Heart right ventricle (tissue), 16 donors: ENCODE measurements around the gene ADORA2A. TPM values are rescaled to one million over a fixed set of nuclear protein-coding genes. Genes with fewer than 3 reads are reported as not detected.

Source experiments
- ATAC-seq, 8 donors: fragments of 200-7000 bp; cut with Tn5 transposase; one replicate each; pipeline ENCODE4 v1.9.1; 2020; ENCODE audit warnings: mild to moderate bottlenecking in 8 of 8, moderate library complexity in 8 of 8, moderate number of reproducible peaks in 1 of 8
- DNase-seq, 2 donors: peaks; one replicate each; pipeline ENCODE4 v3.0.0-alpha.2; 2020
- H3K27ac ChIP-seq, 10 donors: fragments of 200-600 bp; sonication (generic) in 2 of 10; one replicate each; pipeline versions ENCODE4 v1.5.0 to v1.8.0; 2020 to 2022; ENCODE audit warnings: mild to moderate bottlenecking in 3 of 10
- H3K27me3 ChIP-seq, 7 donors: fragments of 200-600 bp; one replicate each; pipeline ENCODE4 v1.8.0; 2021 to 2022; ENCODE audit warnings: mild to moderate bottlenecking in 2 of 7
- H3K36me3 ChIP-seq, 9 donors: fragments of 200-600 bp; sonication (generic) in 1 of 9; one replicate each; pipeline versions ENCODE4 v1.5.0 to v1.8.0; 2020 to 2022; ENCODE audit warnings: mild to moderate bottlenecking in 2 of 9
- H3K4me1 ChIP-seq, 9 donors: fragments of 200-600 bp; sonication (generic) in 1 of 9; one replicate each; pipeline versions ENCODE4 v1.5.0 to v1.8.0; 2020 to 2022; ENCODE audit warnings: mild to moderate bottlenecking in 4 of 9
- H3K4me3 ChIP-seq, 10 donors: fragments of 200-600 bp; sonication (generic) in 2 of 10; one replicate each; pipeline versions ENCODE4 v1.5.0 to v1.8.0; 2020 to 2022; ENCODE audit warnings: mild to moderate bottlenecking in 7 of 10, moderate library complexity in 2 of 10
- H3K9me3 ChIP-seq, 11 donors: fragments of 200-600 bp in 10 of 11; sonication (generic) in 2 of 11; one replicate each; pipeline versions ENCODE4 v1.5.0 to v1.8.0; 2013 to 2022; ENCODE audit warnings: mild to moderate bottlenecking in 2 of 11, control low read depth in 1 of 11, moderate library complexity in 1 of 11
- WGBS, 2 donors: extraction: QIAGEN DNeasy Blood & Tissue Kit; methylation state at CpG; one replicate each; pipeline ENCODE4 v1.1.7; 2013; ENCODE audit warnings: inconsistent platforms in 1 of 2; 5-methylcytosine and 5-hydroxymethylcytosine counted together
- intact Hi-C, 10 donors: fragments of 100-400 bp; cut with DNase I; formaldehyde crosslinking; loops; one replicate each; pipeline versions ENCODE4 v1.11.1 to v1.14.2; 2022
- polyA plus RNA-seq, 2 donors: library from polyadenylated mRNA; stranded (reverse); fragments of 200-250 nt; gene quantifications; one replicate each; pipeline ENCODE4 v1.2.3, GENCODE V29; 2013
- total RNA-seq, 10 donors: library from RNA; stranded (reverse); fragmentation: NEBNext Ultra II Directional in 3 of 10; extraction: Animal tissue kit (Norgen Biotek cat#: 25700) in 3 of 10; gene quantifications; one replicate each; pipeline versions ENCODE4 v1.2.1 to v1.2.4, GENCODE V29; 2021 to 2023
- TF ChIP-seq, protein P1 (sequence below), 9 donors: fragments of 200-600 bp; sonication (generic) in 2 of 9; IDR thresholded peaks; one replicate each; pipeline versions ENCODE4 v1.5.0 to v1.8.0; 2021 to 2022; ENCODE audit warnings: antibody characterized with exemption in 9 of 9, mild to moderate bottlenecking in 5 of 9, moderate library complexity in 1 of 9
- donor health status: Arrhythmogenic right ventricular cardiomyopathy.
- donor health status: ischemic (EF 13 %, LVEDD 7.1; RV severe dilation, severe dysfunction).
- donor health status: healthy with polysubstance abuse.
- donor health status: DM: no; HTN: yes; CAD: no.
- donor health status: DM: no; HTN: no; CAD: no.
- donor health status: ischemic (EF 25% LVEDD 6.9; RV normal size, moderate dysfunction).
- donor health status: ischemic (EF 25% LVEDD 5.7; RV mildly dilated, moderate dysfunction).
- donor health status: healthy.
- donor health status: DM: yes; HTN: yes; CAD: no.
- donor health status: Ischemic cardiomyopathy.
- donor health status: ischemic (EF 35%, LVEDD 5.7; RV mildly dilated, moderate dysfunction).
- donor health status: nonischemic (EF 11% LVEDD 7.7; RV severe dilation, severe dysfunction).
- donor health status: DM: yes; HTN: yes; CAD: no.
- donor health status: PGD.
- donor health status: ischemic (EF 29% LVEDD 5.4; RV normal size, mild dysfunction).
- donor health status: nonischemic (EF 23%, LVEDD 6.1; RV moderate dilation, normal function).

The ADORA2A gene
- total and polyA plus RNA-seq, 12 donors = 1.5 to 9.7 (median 4.1) TPM

DNA sequence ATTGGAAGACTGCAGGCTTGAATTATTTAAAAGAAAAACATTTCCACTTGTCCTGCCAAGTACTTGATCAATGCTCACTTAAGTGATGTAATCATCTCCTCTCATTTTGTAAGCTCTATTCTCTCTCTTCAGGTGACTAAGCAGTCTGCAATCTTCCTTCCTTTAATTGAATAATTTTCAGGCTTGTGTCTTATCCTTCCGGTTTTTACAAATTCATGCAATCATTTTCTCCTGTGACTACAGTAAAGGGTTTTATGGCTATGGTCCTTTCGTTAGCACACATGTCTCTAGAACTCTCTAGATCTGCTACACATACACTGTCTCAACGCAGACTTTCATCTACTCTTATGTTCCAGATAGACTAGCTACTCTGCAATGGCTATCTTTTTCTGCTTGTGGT lies 55.2 kb downstream of the ADORA2A start:
- TF ChIP-seq, protein P1, sequence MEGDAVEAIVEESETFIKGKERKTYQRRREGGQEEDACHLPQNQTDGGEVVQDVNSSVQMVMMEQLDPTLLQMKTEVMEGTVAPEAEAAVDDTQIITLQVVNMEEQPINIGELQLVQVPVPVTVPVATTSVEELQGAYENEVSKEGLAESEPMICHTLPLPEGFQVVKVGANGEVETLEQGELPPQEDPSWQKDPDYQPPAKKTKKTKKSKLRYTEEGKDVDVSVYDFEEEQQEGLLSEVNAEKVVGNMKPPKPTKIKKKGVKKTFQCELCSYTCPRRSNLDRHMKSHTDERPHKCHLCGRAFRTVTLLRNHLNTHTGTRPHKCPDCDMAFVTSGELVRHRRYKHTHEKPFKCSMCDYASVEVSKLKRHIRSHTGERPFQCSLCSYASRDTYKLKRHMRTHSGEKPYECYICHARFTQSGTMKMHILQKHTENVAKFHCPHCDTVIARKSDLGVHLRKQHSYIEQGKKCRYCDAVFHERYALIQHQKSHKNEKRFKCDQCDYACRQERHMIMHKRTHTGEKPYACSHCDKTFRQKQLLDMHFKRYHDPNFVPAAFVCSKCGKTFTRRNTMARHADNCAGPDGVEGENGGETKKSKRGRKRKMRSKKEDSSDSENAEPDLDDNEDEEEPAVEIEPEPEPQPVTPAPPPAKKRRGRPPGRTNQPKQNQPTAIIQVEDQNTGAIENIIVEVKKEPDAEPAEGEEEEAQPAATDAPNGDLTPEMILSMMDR (IDR thresholded peaks at IDR 0.05) = no peak
- DNase-seq (no peak), ATAC-seq (peak in 1 of 8 donors; percentile 56)
- Histone ChIP-seq H3K36me3 (no peaks in the 10 kb centered on the region), H3K4me1 (peaks cover 0 to 53% (median 13%) of the 10 kb centered on the region in 9 donors), H3K9me3 (no peaks in the 10 kb centered on the region), H3K4me3 (no peak overlapping the region), H3K27me3 (no peaks in the 10 kb centered on the region), H3K27ac (peak overlapping the region in 1 of 10 donors; percentile 64)
- intact Hi-C loops = loop anchor here in 3 of 10 donors (5.0 to 10.0 kb wide), 3 partner anchors 48 to 60 kb away; partner anchors contain the start of gene ADORA2A (in 1 of the 3)
- 48 to 66% methylated on average over 3 of the region's 3 CpGs for WGBS, 2 donors

DNA sequence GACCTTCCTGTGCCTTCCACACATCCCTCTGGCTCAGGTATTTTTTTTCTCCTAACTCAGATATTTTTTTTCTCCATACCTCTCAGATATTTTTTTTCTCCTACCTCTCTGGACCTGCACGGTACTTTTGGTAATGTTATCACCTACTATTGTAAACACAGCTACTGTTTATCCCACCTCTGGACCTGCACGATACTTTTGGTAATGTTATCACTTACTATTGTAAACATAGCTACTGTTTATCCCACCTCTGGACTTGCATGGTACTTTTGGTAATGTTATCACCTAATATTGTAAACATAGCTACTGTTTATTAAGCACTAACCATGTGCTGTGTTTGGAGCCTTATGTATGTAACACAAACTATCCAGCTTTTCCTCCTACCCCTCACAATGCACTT lies 55.6 kb downstream of the ADORA2A start:
- no peaks in the 10 kb centered on the region for H3K36me3 ChIP-seq
- TF ChIP-seq, protein P1 (IDR thresholded peaks at IDR 0.05) = no peak
- DNase-seq = no peak
- no peak for ATAC-seq
- no peaks in the 10 kb centered on the region for H3K27me3 ChIP-seq
- peak overlapping the region in 1 of 10 donors; percentile 64 for H3K27ac ChIP-seq
- no peak overlapping the region for H3K4me3 ChIP-seq
- no peaks in the 10 kb centered on the region for H3K9me3 ChIP-seq
- intact Hi-C loops = loop anchor here in 3 of 10 donors (5.0 to 10.0 kb wide), 3 partner anchors 48 to 61 kb away; partner anchors contain the start of gene ADORA2A (in 1 of the 3)
- H3K4me1 ChIP-seq = peaks cover 0 to 53% (median 13%) of the 10 kb centered on the region in 9 donors
- WGBS, 2 donors = 75 to 79% methylated on average over 2 of the region's 2 CpGs

GRCh38 chr22:24483976-24484545 lies 56.7 kb downstream of the ADORA2A start:
- peak in 1 of 8 donors; percentile 25 for ATAC-seq
- Histone ChIP-seq H3K27me3 (no peaks in the 10 kb centered on the region), H3K4me1 (peaks cover 0 to 53% (median 13%) of the 10 kb centered on the region in 9 donors), H3K9me3 (no peaks in the 10 kb centered on the region), H3K27ac (no peak overlapping the region), H3K4me3 (no peak overlapping the region), H3K36me3 (no peaks in the 10 kb centered on the region)
- DNase-seq = no peak
- intact Hi-C loops = loop anchor here in 3 of 10 donors (5.0 to 10.0 kb wide), 3 partner anchors 49 to 62 kb away; partner anchors contain the start of gene ADORA2A (in 1 of the 3)
- TF ChIP-seq, protein P1 (IDR thresholded peaks at IDR 0.05) = no peak
- WGBS, 2 donors = 60 to 77% methylated on average over 5 of the region's 5 CpGs

GRCh38 chr22:24485170-24485569 lies 57.8 kb downstream of the ADORA2A start:
- WGBS, 2 donors = 96 to 97% methylated on average over 4 of the region's 4 CpGs
- ATAC-seq (no peak), DNase-seq (no peak)
- Histone ChIP-seq H3K9me3 (no peaks in the 10 kb centered on the region), H3K4me3 (no peak overlapping the region), H3K27me3 (no peaks in the 10 kb centered on the region), H3K36me3 (no peaks in the 10 kb centered on the region), H3K27ac (no peak overlapping the region), H3K4me1 (peaks cover 0 to 53% (median 13%) of the 10 kb centered on the region in 9 donors)
- TF ChIP-seq, protein P1 (IDR thresholded peaks at IDR 0.05) = no peak
- intact Hi-C loops = loop anchor here in 4 of 10 donors (5.0 to 10.0 kb wide), 4 partner anchors 50 to 158 kb away; partner anchors contain the start of gene ADORA2A (in 1 of the 4)
